Transverse colon (tissue), 4 donors: ENCODE measurements around the gene MARCKSL1.
"Not testable (repeated sequence)": the region's sequence is repeated elsewhere in the genome, so short reads cannot be mapped to it uniquely, and the experiment has no call there.

Experiments
- EP300 ChIP-seq: sonication (generic); formaldehyde crosslinking; IDR thresholded peaks from one replicate; pipeline ENCODE4 v1.6.1; 2017; ENCODE audit warnings: antibody characterized with exemption, low read depth
- POLR2A ChIP-seq: fragments of 450-650 bp; IDR thresholded peaks from one replicate; pipeline ENCODE4 v1.6.1; 2016; ENCODE audit warnings: antibody characterized with exemption, mild to moderate bottlenecking, moderate library complexity
- POLR2AphosphoS5 ChIP-seq, 3 donors: sonication (generic); formaldehyde crosslinking; IDR thresholded peaks; one replicate each; pipeline ENCODE4 v1.6.1; 2016; ENCODE audit warnings: antibody characterized with exemption in 3 of 3
- TF ChIP-seq, protein P1 (sequence below), 5 experiments: fragments of 200-600 bp in 3 of 5; fragments of 450-650 bp in 2 of 5; sonication (generic) in 3 of 5; IDR thresholded peaks; 1 replicate in 2 of 5; 2 replicates in 3 of 5; pipeline ENCODE4 v1.5.1; 2016 to 2017; ENCODE audit warnings: antibody characterized with exemption in 5 of 5, inconsistent platforms in 3 of 5, mild to moderate bottlenecking in 2 of 5, moderate library complexity in 1 of 5

DNA sequence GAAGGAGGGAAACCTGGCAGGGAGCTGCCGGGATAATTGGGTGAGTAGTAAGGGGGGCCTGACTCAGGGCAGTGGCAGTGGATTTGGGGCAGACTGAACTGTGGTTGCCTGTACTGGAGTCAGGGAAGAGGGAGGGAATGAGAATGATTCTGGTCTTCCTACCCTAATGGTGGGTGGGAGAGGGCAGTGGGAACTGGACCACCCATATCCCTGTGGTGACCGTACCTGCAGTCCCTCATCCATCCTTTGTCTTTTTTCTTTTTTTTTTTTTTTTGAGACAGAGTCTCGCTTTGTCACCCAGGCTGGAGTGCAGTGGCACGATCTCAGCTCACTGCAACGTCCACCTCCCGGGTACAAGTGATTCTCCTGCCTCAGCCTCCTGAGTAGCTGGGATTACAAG, 19.7 kb upstream of the MARCKSL1 start:
- not testable (repeated sequence) for TF ChIP-seq POLR2A; POLR2AphosphoS5 (IDR thresholded peaks at IDR 0.05); EP300
- TF ChIP-seq, protein P1, sequence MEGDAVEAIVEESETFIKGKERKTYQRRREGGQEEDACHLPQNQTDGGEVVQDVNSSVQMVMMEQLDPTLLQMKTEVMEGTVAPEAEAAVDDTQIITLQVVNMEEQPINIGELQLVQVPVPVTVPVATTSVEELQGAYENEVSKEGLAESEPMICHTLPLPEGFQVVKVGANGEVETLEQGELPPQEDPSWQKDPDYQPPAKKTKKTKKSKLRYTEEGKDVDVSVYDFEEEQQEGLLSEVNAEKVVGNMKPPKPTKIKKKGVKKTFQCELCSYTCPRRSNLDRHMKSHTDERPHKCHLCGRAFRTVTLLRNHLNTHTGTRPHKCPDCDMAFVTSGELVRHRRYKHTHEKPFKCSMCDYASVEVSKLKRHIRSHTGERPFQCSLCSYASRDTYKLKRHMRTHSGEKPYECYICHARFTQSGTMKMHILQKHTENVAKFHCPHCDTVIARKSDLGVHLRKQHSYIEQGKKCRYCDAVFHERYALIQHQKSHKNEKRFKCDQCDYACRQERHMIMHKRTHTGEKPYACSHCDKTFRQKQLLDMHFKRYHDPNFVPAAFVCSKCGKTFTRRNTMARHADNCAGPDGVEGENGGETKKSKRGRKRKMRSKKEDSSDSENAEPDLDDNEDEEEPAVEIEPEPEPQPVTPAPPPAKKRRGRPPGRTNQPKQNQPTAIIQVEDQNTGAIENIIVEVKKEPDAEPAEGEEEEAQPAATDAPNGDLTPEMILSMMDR (IDR thresholded peaks at IDR 0.05): not testable (repeated sequence)
